Stimulated activated naive CD8-positive, alpha-beta T cell treated with anti-CD3 and anti-CD28 coated beads, Interleukin-15, amount 100 ng/mL, for 72 hours (primary cell): ENCODE measurements around the gene PNN.
"Not testable (repeated sequence)": the region's sequence is repeated elsewhere in the genome, so short reads cannot be mapped to it uniquely, and the experiment has no call there.

Source experiments
- ATAC-seq: fragments of 150-1000 bp; cut with Tn5 transposase; 2 replicates; pipeline ENCODE4 v1.10.0; 2021; ENCODE audit warnings: mild to moderate bottlenecking, moderate library complexity
- DNase-seq, 2 donors: peaks; one replicate each; pipeline ENCODE4 v3.0.0; 2021 to 2022
- H3K27ac Mint-ChIP-seq, 2 donors: one replicate each; pipeline ENCODE4 v1.8.0; 2022; ENCODE audit warnings: mild to moderate bottlenecking in 2 of 2, mixed read lengths in 2 of 2, moderate library complexity in 2 of 2
- H3K27me3 Mint-ChIP-seq: one replicate; pipeline ENCODE4 v1.8.0; 2022; ENCODE audit warnings: mixed read lengths
- H3K4me1 Mint-ChIP-seq: one replicate; pipeline ENCODE4 v1.8.0; 2022; ENCODE audit warnings: mild to moderate bottlenecking, mixed read lengths
- H3K4me3 Mint-ChIP-seq, 2 donors: one replicate each; pipeline ENCODE4 v1.8.0; 2022; ENCODE audit warnings: mild to moderate bottlenecking in 2 of 2, mixed read lengths in 2 of 2, moderate library complexity in 1 of 2
- H3K9me3 Mint-ChIP-seq, 2 donors: one replicate each; pipeline ENCODE4 v1.8.0; 2022; ENCODE audit warnings: mixed read lengths in 2 of 2

Gene PNN

DNA sequence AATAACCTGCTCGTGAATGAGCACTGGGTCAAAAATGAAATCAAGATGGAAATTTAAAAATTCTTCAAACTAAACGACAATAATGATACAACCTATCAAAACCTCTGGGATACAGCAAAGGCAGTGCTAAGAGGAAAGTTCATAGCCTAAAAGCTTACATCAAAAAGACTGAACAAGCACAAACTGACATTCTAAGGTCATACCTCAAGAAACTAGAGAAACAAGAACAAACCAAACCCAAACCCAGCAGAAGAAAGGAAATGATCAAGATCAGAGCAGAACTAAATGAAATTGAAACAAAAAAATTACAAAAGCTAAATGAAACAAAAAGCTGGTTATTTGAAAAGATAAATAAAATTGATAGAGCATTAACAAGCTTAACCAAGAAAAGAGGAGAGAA, 32.4 kb downstream of the PNN start:
- H3K9me3 Mint-ChIP-seq, DNase-seq, H3K27me3 Mint-ChIP-seq, ATAC-seq: not testable (repeated sequence)
- H3K4me1 Mint-ChIP-seq = peaks cover 33% of the 10 kb centered on the region
- H3K27ac Mint-ChIP-seq = peak overlapping the region in 1 of 2 donors; percentile 40
- H3K4me3 Mint-ChIP-seq = peak overlapping the region; percentile 21 to 25

DNA sequence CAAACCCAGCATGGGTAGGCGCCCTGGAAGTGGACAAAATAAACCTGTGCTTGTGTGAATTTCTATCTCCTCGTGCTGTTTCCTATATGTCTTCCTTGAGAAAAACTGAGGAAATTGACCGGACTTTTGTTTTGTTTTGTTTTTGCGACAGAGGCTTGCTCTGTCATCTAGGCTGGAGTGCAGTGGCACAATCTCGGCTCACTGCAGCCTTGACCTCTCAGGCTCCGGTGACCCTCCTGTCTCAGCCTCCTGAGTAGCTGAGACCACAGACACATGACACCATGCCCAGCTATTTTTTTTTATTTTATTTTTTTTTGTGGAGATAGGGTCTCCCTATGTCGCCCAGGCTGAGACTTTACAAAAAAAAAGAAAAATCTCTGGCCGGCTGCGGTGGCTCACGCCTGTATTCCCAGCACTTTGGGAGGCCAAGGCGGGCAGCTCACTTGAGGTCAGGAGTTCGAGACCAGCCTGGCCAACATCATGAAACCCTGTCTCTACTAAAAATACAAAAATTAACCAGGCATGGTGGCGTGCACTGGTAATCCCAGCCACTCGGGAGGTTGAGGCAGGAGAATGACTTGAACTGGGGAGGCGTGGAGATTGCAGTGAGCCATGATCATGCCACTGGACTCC, 36.2 kb downstream of the PNN start:
- no peaks in the 10 kb centered on the region for H3K27me3 Mint-ChIP-seq
- H3K9me3 Mint-ChIP-seq = peaks cover 6 to 7% of the 10 kb centered on the region in 2 donors
- no peak for ATAC-seq
- peaks cover 19% of the 10 kb centered on the region for H3K4me1 Mint-ChIP-seq
- no peak for DNase-seq
- no peak overlapping the region for H3K27ac Mint-ChIP-seq
- H3K4me3 Mint-ChIP-seq = no peak overlapping the region

DNA sequence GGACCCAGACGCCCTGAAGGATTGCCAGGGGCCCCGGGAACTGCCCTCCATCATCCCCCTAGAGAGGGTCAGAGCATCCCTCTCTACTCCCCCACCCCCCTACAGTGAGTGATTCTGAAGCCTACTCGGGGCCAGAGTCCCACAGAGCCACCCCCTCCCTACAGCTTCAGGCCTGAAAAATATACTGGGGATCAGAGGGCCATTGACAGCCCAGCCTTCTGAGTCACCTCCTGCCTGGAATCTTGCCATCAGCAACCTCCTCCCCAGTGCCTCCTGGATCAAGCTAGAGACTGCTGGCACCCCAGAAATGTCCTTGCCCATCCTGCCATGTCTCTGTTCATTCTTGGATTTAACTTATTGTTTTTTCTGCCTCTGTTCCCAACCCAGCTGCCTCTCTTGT, 37.0 kb downstream of the PNN start:
- no peak for ATAC-seq
- Mint-ChIP-seq H3K27ac (no peak overlapping the region), H3K9me3 (peaks cover 6 to 7% of the 10 kb centered on the region in 2 donors)

DNA sequence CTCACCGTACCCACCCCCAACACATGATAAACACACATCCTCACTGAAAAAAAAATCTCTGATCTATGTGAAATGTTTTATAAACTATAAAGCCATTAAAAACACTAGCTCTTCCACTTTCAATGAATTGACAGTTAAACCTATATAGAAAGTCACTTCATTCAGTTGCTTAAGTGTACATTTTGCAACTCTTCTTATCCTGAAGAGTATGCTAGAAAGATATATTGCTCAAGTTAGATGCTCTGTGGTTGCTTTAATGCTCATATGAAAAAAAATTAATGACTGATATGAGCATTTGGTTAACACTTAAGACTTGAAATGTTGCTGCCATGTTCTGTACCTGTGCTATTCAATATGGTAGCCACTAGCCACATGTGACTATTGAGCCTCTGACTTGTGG, 37.6 kb downstream of the PNN start:
- Mint-ChIP-seq H3K4me3 (no peak overlapping the region), H3K27ac (peak overlapping the region; percentile 10 to 80), H3K4me1 (peaks cover 19% of the 10 kb centered on the region), H3K9me3 (peaks cover 0 to 7% of the 10 kb centered on the region in 2 donors), H3K27me3 (no peaks in the 10 kb centered on the region)
- ATAC-seq = no peak
- no peak for DNase-seq

More for the DNA sequence above, 37.0 kb downstream of the PNN start:
- Mint-ChIP-seq H3K27me3 (no peaks in the 10 kb centered on the region), H3K4me1 (peaks cover 21% of the 10 kb centered on the region), H3K4me3 (no peak overlapping the region)
- no peak for DNase-seq

DNA sequence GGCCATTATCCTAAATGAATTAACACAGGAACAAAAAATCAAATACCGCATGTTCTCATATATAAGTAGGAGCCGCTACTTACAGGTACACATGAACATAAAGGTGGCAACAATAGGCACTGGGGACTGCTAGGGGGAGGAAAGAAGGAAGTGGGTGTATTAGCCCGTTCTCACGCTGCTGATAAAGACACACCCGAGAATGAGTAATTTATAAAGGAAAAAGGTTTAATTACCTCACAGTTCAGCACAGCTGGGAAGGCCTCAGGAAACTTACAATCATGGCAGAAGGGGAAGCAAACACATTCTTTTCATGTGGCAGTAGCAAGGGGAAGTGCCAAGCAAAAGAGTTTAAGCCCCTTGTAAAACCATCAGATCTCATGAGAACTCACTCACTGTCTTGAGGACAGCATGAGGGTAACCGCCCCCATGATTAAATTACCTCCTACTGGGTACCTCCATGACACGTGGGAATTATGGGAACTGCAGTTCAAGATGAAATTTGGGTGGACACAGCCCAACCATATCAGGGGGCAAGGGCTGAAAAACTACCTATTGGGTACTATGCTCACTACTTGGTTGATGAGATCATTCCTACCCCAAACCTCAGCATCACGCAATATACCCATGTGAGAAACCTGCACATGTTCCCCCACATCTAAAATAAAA, 42.3 kb downstream of the PNN start:
- Mint-ChIP-seq H3K9me3 (no peaks in the 10 kb centered on the region), H3K27me3 (no peaks in the 10 kb centered on the region), H3K4me3 (no peak overlapping the region), H3K27ac (no peak overlapping the region), H3K4me1 (peaks cover 7% of the 10 kb centered on the region)
- DNase-seq (no peak), ATAC-seq (no peak)

DNA sequence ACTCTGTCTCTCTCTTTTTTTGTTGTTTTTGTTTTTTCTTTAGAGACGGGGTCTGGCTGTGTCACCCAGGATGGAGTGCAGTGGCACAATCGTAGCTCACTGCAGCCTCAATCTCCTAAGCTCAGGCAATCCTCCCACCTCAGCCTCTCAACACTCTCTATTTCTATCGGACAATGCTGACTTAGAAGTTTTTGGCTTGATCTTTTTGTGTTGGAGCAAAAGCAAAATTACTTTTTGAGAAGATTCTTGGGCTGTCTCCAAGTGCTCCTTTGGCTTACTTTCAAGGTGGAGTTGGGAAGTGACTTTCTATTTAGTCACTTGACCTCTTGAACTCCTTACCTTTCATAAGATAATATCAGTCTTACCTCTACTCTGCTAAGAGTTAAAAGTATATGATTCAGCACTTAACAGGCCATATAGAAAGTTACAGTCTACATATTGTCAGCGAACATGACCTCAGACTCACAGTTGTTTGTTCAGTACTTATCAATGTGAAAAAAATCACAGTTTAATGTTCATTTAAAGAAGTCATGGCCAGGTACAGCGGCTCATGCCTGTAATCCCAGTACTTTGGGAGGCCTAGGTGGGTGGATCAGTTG, 43.2 kb downstream of the PNN start:
- ATAC-seq = no peak
- Mint-ChIP-seq H3K27ac (no peak overlapping the region), H3K4me1 (peaks cover 7% of the 10 kb centered on the region), H3K4me3 (no peak overlapping the region), H3K27me3 (no peaks in the 10 kb centered on the region), H3K9me3 (no peaks in the 10 kb centered on the region)
- DNase-seq = no peak

DNA sequence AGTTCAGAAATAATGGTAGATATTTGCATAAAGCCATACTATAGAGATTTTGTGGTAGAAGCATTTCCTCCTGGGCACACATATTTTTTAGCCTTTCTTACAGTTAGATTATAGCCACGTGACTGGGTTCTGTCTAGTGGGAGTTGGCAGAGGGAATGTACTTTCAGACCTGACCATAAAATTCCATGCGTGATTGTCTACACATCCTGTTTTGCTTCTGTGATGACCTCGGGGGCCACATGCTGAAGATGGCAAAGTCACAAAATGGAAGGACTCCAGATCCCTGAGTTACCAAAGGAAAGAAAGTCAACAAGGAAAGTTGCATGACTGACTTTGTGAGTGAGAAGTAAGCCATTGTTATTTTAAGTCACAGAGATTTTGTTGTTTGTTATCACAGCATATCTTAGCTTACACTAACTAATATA, 44.0 kb downstream of the PNN start:
- H3K27ac Mint-ChIP-seq = no peak overlapping the region
- H3K4me3 Mint-ChIP-seq = no peak overlapping the region
- H3K4me1 Mint-ChIP-seq = peaks cover 7% of the 10 kb centered on the region
- no peak for ATAC-seq
- H3K9me3 Mint-ChIP-seq = no peaks in the 10 kb centered on the region
- no peak for DNase-seq
- no peaks in the 10 kb centered on the region for H3K27me3 Mint-ChIP-seq

DNA sequence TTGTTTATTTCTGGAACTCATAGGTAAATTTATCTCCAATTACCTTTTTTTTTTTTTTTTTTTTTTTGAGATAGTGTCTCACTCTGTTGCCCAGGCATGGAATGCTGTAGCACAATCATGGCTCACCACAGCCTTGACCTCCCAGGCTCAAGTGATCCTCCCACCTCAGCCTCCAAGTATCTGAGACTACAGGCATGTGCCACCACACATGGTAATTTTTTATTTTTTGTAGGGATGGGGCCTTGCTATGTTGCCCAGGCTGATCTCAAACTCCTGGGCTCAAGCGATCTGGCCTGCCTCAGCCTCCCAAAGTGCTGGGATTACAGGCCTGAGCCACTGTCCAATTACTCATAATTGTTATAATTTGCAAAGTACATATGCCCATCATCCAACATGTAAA, 45.4 kb downstream of the PNN start:
- not testable (repeated sequence) for DNase-seq, ATAC-seq, H3K4me3 Mint-ChIP-seq, H3K27me3 Mint-ChIP-seq, H3K4me1 Mint-ChIP-seq, H3K9me3 Mint-ChIP-seq, H3K27ac Mint-ChIP-seq

DNA sequence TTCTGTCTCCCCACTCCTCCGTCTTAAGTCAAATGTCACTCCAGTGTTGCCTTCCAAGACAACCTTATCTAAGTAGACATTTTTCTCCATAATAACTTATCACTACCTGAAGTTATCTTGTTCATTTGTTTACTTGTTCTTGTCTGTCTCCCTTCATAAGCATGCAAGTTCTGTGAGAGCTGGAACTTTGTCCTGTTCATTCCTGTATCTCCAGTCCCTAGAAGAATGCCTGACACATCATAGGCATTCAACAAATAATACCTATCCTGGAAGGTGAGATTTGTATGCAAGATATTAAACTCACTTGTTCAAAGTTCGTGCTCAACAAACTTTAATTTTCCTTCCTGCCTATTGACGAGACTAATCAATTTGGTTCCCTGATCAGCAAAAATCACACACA, 53.0 kb downstream of the PNN start:
- Mint-ChIP-seq H3K27ac (peak overlapping the region in 1 of 2 donors; percentile 98), H3K4me3 (no peak overlapping the region), H3K9me3 (no peaks in the 10 kb centered on the region), H3K27me3 (no peaks in the 10 kb centered on the region), H3K4me1 (peaks cover 46% of the 10 kb centered on the region)
- no peak for DNase-seq
- no peak for ATAC-seq

DNA sequence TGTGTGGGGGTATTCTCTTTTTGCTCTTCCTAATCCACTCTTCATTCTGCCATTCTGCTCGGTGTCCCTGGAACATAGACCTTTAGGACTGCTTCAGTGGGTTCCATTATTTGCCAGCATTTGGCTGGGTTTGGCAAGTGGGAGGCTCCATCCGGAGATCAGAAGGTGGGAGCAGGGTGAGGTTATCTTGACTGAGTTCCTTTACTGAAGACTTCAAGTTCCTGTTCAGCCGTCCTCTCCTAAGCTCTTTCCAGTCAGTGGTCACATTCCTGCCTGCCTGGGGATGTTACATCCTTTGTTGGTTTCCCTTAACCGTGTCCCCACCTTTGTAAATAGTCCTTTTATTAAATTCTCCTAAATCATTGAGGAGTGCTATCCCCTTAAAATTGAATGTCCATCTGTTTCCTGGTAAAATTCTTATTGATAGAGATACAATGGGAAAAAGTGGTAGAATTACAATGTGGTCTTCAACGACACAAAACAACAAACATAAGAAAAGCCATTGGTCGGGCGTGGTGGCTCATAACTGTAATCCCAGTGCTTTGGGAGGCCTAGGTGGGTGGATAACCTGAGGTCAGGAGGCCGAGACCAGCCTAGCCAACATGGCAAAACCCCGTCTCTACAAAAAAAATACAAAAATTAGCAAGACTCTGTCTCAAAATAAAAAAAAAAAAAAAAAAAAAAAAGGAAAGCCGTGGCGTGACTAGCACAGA, 53.6 kb downstream of the PNN start:
- peaks cover 49% of the 10 kb centered on the region for H3K4me1 Mint-ChIP-seq
- no peak for DNase-seq
- no peak for ATAC-seq

DNA sequence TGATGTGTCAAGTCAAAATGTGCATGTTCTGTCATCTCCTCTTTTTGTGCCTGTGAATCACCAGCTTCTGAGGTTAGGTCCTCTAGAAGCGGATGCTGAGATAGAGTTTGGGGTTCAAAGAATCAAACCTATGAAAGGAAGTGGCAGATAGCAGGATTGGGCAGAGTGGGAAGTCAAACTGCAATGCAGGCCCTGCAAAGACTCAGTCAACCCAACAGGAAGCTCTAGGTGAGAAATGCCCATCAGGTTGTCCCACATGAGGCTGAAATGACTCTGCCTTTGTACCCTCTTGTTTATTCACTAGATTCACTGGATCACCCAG, 54.1 kb downstream of the PNN start:
- Mint-ChIP-seq H3K9me3 (no peaks in the 10 kb centered on the region), H3K4me3 (peak overlapping the region; percentile 64 to 69), H3K4me1 (peaks cover 52% of the 10 kb centered on the region), H3K27me3 (no peaks in the 10 kb centered on the region), H3K27ac (peak overlapping the region; percentile 46 to 99)
- ATAC-seq (peak; percentile 98), DNase-seq (peak; percentile 71 to 85)

More for the DNA sequence above, 53.6 kb downstream of the PNN start:
- Mint-ChIP-seq H3K9me3 (no peaks in the 10 kb centered on the region), H3K4me3 (peak overlapping the region; percentile 64 to 69), H3K27ac (peak overlapping the region; percentile 98 to 99), H3K27me3 (no peaks in the 10 kb centered on the region)

DNA sequence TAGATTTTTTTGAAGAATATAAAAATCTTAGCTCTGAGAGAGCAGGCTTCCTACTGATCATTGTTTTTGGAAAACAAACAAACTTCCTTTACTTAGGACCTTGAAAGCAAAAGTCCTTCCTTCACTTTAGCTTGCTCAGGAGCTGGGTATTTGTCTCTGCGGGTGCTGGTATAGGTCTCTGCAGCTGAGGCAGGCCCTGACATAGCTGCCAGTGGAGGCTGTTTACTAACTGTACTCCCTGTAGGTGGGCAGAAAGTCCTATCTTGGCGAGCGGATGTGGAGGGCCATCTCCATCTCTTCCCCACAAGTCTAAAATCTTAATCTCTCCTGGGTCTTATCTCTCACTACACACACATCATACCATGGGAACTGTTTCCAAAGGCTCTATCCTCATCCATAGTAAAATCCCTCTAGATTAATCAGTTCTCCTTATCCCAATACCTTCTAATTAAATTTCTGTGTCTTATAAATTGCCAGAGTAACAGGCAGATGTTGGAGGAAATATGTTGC, 54.6 kb downstream of the PNN start:
- H3K4me3 Mint-ChIP-seq = peak overlapping the region; percentile 1 to 49
- ATAC-seq = peak; percentile 27
- H3K4me1 Mint-ChIP-seq = peaks cover 52% of the 10 kb centered on the region
- DNase-seq = peak in 1 of 2 donors; percentile 13
- no peaks in the 10 kb centered on the region for H3K9me3 Mint-ChIP-seq
- H3K27ac Mint-ChIP-seq = peak overlapping the region; percentile 42 to 97
- no peaks in the 10 kb centered on the region for H3K27me3 Mint-ChIP-seq

DNA sequence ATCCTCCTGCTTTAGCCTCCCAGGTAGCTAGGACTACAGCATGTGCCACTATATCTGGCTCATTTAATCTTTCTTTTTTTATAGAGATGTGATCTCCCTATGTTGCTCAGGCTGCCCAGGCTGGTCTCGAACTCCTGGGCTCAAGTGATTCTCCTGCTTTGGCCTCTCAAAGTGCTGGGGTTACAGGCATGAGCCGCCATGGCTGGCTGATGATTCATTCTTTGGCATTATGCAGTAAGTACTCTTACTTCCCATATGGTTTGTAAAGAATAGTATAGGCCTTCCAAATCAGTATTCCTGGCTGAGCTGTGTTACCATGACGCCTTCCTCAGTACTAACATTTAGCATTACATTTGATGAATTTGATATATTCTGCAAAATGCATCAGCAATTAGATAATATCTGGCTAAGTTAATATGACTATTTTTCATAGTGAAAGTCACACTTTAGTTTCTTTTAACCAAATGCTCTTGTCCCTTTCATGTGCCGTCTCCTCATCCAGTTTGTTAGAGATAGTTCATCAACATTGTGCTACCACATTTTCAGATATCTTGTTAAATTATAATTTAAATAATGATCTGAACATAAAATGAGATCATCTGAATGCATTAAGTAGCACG, 55.5 kb downstream of the PNN start:
- H3K4me3 Mint-ChIP-seq = peak overlapping the region; percentile 55 to 57
- H3K4me1 Mint-ChIP-seq = peaks cover 52% of the 10 kb centered on the region
- DNase-seq (peak; percentile 6 to 17), ATAC-seq (no peak)
- H3K27ac Mint-ChIP-seq = peak overlapping the region; percentile 56 to 92
- no peaks in the 10 kb centered on the region for H3K9me3 Mint-ChIP-seq
- no peaks in the 10 kb centered on the region for H3K27me3 Mint-ChIP-seq

DNA sequence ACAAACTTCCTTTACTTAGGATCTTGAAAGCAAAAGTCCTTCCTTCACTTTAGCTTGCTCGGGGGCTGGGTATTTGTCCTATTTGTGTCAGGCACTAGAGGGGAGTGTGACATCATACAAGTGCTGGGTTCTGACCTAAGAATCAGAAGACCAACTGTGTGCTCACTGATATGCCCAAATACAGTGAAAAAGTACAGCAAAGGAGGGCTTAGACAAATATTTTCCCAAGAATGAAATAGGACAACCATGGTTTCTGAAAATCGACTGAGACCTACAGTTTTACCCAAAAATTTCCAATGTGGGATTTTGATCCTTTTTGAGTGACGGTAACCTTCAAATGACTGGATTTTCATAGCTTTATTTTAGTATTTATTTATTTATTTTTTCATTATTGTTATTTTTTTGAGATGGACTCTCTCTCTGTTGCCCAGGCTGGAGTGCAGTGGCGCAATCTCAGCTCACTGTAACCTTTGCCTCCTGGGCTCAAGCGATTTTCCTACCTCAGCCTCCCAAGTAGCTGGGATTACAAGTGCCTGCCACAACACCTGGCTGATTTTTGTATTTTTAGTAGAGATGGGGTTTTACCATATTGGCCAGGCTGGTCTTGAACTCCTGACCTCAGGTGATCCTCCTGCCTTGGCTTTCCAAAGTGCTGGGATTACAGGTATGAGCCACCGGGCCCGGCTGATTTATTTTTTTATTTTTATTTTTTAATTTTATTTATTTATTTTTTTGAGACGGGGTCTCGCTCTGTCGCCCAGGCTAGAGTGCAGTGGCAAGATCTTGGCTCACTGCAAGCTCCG, 56.9 kb downstream of the PNN start:
- H3K9me3 Mint-ChIP-seq, H3K27ac Mint-ChIP-seq, H3K27me3 Mint-ChIP-seq, H3K4me3 Mint-ChIP-seq: not testable (repeated sequence)
- peaks cover 52% of the 10 kb centered on the region for H3K4me1 Mint-ChIP-seq
- DNase-seq (peak; percentile 28 to 37), ATAC-seq (peak; percentile 41)
